GM10248 (cell line): ENCODE data around the gene TUBG2.

Source experiments
- CTCF ChIA-PET: fragments of 300-600 bp; sonication (Branson Sonifier 250); formaldehyde crosslinking; extraction: SDS; loops from one replicate; lab custom pipeline; 2021; ENCODE audit warnings: antibody characterized with exemption; lab: Yijun Ruan, JAX
- POLR2A ChIA-PET: fragments of 350-650 bp; sonication (Branson Sonifier 250); formaldehyde crosslinking; extraction: SDS; loops from one replicate; lab custom pipeline; 2020; ENCODE audit warnings: antibody characterized with exemption; lab: Yijun Ruan, JAX
- DNase-seq: peaks from one replicate; pipeline ENCODE4 v3.0.0; 2012; ENCODE audit errors: extremely low spot score
- CTCF ChIP-seq: IDR thresholded peaks from 2 replicates; pipeline ENCODE4 v1.5.1; 2012; ENCODE audit warnings: mild to moderate bottlenecking, low read depth; ENCODE audit errors: extremely low read depth, missing control alignments, control extremely low read depth

TUBG2 gene

DNA sequence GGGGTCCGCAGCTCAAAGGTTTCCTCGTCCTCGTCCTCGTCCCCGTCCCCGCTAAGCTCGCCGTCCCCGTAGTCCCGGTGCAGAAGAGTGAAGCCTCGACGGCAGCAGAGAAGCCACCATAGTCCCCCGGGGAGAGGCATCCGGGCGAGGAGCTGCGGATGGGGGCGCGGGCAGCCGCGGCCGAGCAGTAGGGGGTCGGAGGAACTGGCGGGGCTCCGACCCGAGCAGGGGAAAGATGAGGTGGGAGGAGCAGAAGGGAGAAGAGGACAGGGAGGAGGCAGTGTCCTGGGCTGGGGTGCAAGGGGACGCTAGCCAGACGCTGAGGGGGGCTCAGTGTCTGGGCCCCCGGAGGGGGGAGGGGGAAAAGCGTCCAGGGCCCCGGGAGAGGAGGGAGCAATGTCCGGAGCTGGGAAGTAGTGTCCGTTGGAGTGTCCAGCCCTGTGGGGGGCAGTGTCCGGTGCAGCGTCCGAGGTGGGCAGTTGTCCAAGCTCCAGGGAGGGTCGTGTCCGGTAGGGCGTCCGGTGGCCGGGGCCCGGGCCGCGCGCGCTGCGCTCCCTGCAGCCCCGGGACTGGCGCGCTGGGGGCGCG, 17.4 kb downstream of the TUBG2 start, which contains the start of gene PLEKHH3:
PLEKHH3 (minus strand) TSS at position 571 of the 588 bp plus-strand sequence; CDS start at position 140, 431 bp downstream.
- TF ChIP-seq CTCF = no peak
- DNase-seq = no peak
- CTCF ChIA-PET = interaction anchor here (0.9 to 6.5 kb wide), 8 partner anchors 8 to 99 kb away, joined by 3 to 97 read pairs (median 4); partner anchors contain the start of genes PSMC3IP, RETREG3 and TUBG1
- POLR2A ChIA-PET = interaction anchor here (1.0 to 1.2 kb wide), 2 partner anchors 13 to 67 kb away, joined by 3 to 4 read pairs; partner anchors contain the start of genes RETREG3 and TUBG1

DNA sequence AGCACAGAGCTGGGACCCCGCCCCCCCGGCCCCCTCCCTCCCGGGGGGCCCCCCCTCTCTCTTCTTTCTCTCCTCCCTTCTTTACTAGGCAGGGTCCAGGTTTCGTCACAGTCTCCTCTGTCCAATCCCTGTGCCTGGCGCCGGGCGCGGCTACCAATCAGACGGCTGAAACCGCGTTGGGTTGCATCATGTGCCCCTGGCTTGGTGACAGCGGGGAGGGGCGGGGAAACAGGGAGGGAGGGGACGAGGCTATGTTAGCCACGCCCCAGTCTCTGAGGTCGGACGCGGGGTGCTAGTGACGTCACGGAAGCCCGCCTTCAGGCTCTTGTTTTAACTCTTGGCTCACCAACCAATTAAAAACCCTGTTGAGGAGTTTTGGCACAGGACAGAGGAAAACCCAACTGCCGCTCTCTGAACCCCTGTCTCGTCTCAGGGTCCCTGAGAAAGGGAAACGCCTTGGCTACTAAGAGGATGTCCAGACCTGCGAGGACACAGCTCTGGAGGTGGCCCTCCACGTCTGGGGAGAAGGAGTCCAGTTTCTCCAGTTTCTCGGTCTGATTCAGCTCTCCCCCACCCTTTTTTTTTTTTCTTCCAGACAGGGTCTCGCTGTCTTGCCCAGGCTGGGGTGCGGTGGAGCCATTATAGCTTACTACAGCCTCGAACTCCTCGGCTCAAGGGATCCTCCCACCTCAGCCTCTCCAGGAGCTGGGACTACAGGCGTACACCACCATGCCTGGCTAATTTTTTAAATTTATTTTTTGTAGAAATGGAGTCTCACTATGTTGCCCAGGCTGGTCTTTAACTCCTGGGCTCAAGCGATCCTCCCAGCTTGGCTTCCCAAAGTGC, 18.2 kb downstream of the TUBG2 start:
- TF ChIP-seq CTCF = no peak
- POLR2A ChIA-PET = interaction anchor here (1.0 to 1.2 kb wide), 2 partner anchors 14 to 68 kb away, joined by 3 to 4 read pairs; partner anchors contain the start of genes RETREG3 and TUBG1
- CTCF ChIA-PET = interaction anchor here (1.0 to 6.5 kb wide), 7 partner anchors 9 to 99 kb away, joined by 3 to 97 read pairs (median 4); partner anchors contain the start of genes PSMC3IP, RETREG3 and TUBG1
- DNase-seq = peak; percentile 98

DNA sequence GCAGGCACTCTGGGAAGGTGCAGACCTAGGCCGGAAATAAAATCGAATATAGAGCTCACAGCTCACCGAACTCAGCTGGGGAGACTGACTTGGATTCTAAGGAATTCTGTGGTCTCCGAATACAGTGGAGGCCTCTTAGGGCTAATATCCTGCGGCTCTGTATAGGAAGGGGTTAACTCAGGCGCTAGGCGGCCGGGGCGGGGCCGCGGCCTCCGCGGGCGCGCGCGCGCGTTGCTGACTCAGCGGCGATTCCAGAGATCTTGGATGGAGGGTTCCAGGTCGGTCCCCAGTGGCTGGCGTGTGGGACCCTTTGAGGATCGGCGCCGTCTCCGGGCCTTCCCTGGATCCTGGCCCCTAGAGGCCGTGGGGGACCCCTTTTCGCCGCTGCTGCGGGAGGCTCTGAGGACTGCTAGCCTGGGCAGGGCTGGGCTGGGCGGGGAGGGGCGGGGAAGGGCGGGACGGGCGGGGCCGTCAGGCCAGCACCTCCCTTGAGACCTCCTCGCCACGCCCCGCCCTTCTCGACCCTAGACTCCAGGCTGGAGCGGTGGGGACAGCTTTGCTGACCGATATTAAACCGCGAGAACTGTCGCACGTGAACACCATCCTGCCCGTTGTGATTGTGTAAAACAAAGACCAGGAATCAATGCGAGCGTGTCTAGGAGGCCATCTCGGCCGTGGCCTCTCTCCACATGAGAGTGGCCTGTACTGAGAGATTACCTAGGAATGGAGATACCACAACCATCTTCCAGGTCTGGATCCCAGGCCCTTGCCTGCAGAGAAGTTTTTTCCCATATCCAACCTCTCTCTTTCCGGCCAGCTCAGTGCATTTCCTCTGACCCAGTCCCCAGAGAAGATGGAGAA, 19.1 kb downstream of the TUBG2 start:
- peak; percentile 89 for DNase-seq
- CTCF ChIA-PET = interaction anchor here (1.0 to 6.5 kb wide), 13 partner anchors 11 to 806 kb away, joined by 3 to 97 read pairs (median 5); partner anchors contain the start of genes DHX8, PSMC3IP, RETREG3 and TUBG1
- POLR2A ChIA-PET = no interaction called here
- no peak for TF ChIP-seq CTCF

DNA sequence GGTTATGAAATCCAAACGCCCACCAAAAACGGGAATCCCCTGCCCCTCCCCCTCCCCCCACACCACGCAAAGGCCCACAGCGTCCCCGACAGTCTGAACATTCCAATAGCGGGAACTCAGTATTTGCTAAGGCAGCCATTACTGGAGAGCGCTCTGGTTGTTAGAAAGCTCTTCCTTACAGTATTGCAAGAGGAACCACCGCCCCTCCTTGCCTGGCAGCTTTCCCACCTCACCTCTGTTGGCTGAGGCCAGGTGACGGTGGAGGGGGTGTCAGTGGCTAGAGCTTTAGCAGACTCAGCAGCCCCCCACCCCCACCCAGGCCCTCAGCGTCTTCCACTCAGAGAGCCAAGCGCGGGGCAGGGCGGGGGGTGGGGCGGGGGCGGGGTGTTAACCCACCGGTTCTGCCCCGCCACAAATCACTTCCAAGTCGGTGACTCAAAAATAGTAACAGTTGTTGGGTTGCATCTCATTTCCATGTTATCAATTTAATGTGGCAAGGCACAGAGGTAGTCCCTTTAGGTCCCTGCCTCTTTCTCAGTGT, 19.9 kb downstream of the TUBG2 start:
- CTCF ChIA-PET = interaction anchor here (0.7 to 6.5 kb wide), 23 partner anchors 10 to 805 kb away, joined by 3 to 97 read pairs (median 4); partner anchors contain the start of genes DHX8, PSMC3IP, RETREG3 and TUBG1

More for the DNA sequence above, 19.9 kb downstream of the TUBG2 start:
- TF ChIP-seq CTCF = peak; percentile 28
- peak; percentile 51 for DNase-seq
- POLR2A ChIA-PET = interaction anchor here (0.9 to 1.7 kb wide), 2 partner anchors 70 to 101 kb away, joined by 3 to 5 read pairs; partner anchors contain the start of genes RETREG3 and TUBG1
